ENCODE results near the gene KDM2B.
"Not testable (repeated sequence)": the region's sequence is repeated elsewhere in the genome, so short reads cannot be mapped to it uniquely, and the experiment has no call there.

Gene KDM2B

DNA sequence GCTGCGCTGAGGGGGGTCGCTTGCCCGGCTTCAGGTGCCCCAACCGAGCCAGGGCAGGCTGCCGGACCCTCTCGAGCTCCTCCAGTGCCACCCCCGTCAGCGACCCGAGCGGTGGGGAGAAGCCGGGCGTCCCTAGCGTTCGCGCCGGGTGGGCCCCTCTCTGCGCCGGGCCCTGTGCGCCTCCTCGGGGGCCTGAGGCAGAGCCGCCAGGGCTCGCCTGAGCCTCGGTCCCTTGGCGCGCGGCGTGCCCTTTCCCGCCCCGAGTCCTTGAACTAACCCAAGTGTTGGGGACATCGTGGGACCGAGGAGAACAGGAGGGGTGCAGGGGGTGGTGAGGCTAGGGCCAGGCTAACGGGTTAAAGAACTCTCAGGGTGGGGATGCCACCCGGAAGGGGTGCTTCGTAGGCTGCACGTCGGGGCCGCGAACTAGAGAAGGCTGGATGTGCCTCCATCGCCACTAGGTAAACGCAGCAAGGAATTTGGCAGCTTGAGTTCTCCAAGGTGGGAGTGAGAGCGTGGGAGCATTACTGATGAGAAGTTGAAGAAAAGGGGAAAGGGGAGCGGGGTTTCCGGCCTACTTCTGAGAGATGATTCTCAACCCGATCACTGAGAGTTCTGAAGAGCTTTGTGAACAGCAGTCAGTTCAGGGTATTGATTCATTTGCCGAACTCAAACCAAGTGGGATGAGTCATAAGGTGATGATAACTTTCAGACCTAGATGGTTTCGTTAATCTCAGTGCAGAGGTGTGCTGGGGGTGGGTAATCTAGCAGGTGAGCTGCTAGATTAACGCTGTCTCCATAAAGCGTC is 180.3 kb downstream of the KDM2B start:
- Mint-ChIP-seq H3K4me3 (peak overlapping the region; percentile 97), H3K9me3 (no peaks in the 10 kb centered on the region), H3K36me3 (ENCODE audit: low read depth) (peaks cover 27% of the 10 kb centered on the region), H3K4me1 (ENCODE audit: low read depth) (peaks cover 31% of the 10 kb centered on the region), H3K27ac (peak overlapping the region; percentile 98), H3K27me3 (ENCODE audit: low read depth) (no peaks in the 10 kb centered on the region)
- DNase-seq (ENCODE audit: low spot score), result peak; percentile 71

DNA sequence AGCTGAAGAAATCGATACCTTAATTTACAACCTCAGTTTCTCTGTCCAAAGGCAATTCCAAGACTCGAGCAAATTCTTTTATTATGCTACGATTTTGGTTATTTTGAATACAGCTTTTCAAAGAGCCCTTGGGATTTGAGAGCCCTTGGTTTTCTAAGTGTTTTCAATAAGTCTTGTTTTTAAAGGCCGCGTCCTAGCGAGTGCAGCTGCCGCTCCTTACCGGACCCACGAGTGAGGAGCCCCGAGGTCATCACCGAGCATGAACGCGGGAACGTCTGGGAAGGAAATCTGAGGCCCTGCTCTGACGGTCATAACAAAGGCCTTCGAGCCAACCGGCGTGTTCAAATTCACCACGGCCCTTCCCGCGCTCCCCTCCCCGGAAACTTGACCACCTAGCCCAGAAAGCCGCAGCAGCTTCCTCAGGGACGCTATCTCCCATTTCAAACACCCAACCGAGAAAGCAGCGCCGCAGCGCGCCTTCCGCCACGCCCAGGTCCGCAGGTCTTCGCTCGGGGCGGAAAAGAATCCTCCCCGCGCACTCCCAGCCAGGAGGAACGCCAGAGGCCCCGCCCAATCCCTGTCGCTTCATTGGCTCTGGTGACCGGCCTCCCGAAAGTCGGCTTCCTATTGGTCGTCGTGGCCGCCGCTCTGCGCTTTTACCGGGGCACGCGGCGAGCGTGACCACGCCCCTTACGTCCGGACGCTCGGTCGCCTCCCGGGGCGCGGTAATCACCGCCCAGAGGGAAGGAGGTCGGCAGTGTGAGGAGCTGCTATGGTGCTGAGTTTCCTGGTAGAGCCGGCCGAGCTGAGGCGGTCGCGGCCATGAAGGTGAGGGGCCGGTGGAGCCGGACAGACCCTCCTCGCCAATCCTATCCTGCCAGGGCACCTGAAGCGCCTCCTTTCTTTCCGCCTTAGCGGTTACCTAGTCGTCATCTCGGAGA is 181.2 kb downstream of the KDM2B start, which contains the start of gene RNF34:
RNF34 (plus strand) TSS at position 728 of the 941 bp plus-strand sequence; CDS start at position 823, 95 bp downstream.
- Mint-ChIP-seq H3K27me3 (ENCODE audit: low read depth) (no peaks in the 10 kb centered on the region), H3K4me1 (ENCODE audit: low read depth) (peaks cover 27% of the 10 kb centered on the region), H3K36me3 (ENCODE audit: low read depth) (peaks cover 22% of the 10 kb centered on the region), H3K4me3 (peak within 1 kb of the TSS; percentile 97), H3K27ac (peak within 1 kb of the TSS; percentile 98), H3K9me3 (no peaks in the 10 kb centered on the region)
- DNase-seq (ENCODE audit: low spot score), result peak; percentile 98

DNA sequence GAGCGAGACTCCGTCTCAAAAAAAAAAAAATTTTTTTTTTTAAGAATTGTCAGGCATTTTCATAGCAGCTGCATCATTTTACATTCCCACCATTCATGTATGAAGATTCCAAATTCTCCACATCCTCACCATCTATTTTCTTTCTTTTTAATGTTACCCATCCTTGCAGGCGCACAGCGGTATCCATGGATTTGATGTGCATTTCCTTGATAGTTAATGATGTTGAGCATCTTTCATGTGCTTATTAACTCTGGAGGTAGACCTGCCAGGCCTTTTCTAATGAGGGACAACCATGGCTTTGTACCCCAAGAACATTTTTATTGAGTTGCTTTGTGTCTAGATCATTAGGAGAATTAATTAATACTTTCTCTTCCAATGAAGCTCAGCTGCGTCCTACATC is 182.5 kb downstream of the KDM2B start:
- no peak overlapping the region for H3K27ac Mint-ChIP-seq
- H3K27me3 Mint-ChIP-seq (ENCODE audit: low read depth), result no peaks in the 10 kb centered on the region
- H3K36me3 Mint-ChIP-seq (ENCODE audit: low read depth), result peaks cover 16% of the 10 kb centered on the region
- H3K4me1 Mint-ChIP-seq (ENCODE audit: low read depth), result peaks cover 24% of the 10 kb centered on the region
- no peaks in the 10 kb centered on the region for H3K9me3 Mint-ChIP-seq
- no peak for DNase-seq (ENCODE audit: low spot score)
- H3K4me3 Mint-ChIP-seq, result peak overlapping the region; percentile 97

DNA sequence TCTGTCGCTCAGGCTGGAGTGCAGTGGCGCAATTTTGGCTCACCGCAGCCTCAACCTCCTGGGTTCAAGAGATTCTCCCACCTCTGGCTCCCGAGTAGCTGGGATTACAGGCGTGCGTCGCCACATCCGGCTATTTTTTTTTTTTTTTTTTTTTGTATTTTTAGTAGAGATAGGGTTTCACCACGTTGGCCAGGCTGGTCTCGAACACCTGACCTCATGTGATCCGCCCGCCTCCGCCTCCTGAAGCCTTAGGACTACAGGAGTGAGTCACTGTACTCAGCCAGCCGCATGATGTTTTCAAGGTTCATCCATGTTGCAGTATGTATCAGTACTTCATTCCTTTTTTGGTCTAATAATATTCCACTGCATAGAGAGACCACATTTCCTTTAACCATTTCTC is 183.3 kb downstream of the KDM2B start:
- H3K4me3 Mint-ChIP-seq, result no peak overlapping the region
- H3K27me3 Mint-ChIP-seq (ENCODE audit: low read depth), result no peaks in the 10 kb centered on the region
- no peak for DNase-seq (ENCODE audit: low spot score)
- no peak overlapping the region for H3K27ac Mint-ChIP-seq
- peaks cover 19% of the 10 kb centered on the region for H3K4me1 Mint-ChIP-seq (ENCODE audit: low read depth)
- peaks cover 11% of the 10 kb centered on the region for H3K36me3 Mint-ChIP-seq (ENCODE audit: low read depth)
- no peaks in the 10 kb centered on the region for H3K9me3 Mint-ChIP-seq

DNA sequence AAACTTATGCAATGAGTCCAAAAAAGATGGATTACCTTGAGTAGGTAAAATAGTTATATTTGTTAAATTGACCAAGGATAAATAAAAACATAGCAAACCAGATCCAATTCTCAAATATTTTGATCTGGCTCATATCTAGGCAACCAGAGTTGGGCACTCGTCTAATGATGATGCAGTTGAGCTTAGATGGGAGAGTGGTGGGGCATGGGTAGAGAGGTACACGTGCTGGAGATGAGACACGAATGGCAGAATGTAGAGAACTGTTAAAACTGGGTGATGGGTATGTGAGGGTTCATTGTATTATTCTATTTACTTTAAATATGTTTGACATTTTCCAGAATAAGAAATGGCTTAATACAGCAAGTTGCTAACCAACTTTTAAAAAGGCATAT is 188.5 kb downstream of the KDM2B start:
- DNase-seq (ENCODE audit: low spot score), result no peak
- no peaks in the 10 kb centered on the region for H3K27me3 Mint-ChIP-seq (ENCODE audit: low read depth)
- H3K4me3 Mint-ChIP-seq, result no peak overlapping the region
- no peaks in the 10 kb centered on the region for H3K9me3 Mint-ChIP-seq
- no peaks in the 10 kb centered on the region for H3K36me3 Mint-ChIP-seq (ENCODE audit: low read depth)
- H3K4me1 Mint-ChIP-seq (ENCODE audit: low read depth), result peaks cover 11% of the 10 kb centered on the region
- H3K27ac Mint-ChIP-seq, result peak overlapping the region; percentile 39

DNA sequence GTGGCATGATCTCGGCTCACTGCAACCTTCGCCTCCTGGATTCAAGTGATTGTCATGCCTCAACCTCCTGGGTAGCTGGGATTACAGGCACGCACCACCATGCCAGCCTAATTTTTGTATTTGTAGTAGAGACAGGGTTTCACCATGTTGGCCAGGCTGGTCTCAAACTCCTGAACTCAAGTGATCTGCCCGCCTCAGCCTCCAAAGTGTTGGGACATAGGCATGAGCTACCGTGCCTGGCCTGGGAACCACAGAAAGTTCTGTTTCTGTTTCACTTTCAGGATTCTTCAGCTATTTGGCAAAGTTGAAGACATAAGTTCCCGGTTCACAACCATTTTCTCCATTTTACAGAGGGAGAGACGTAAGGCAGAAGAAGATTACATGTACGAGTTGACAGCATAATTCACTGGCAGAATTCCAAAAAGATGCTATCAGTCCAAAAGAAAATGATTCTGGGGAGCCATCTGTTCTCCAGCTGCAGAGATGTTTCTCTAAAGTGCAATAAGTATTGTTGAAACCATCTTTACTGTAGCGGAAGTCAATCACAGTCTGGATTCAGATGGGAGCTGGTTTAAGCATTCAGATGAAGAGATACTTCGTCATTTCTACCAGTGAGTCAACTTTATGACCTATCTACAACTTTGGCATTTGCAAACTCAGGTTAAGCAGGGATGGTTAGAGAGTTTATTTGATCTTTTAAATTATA is 189.1 kb downstream of the KDM2B start:
- Mint-ChIP-seq H3K4me3 (peak overlapping the region; percentile 36), H3K27ac (peak overlapping the region; percentile 71), H3K36me3 (ENCODE audit: low read depth) (no peaks in the 10 kb centered on the region), H3K9me3 (no peaks in the 10 kb centered on the region), H3K4me1 (ENCODE audit: low read depth) (peaks cover 11% of the 10 kb centered on the region), H3K27me3 (ENCODE audit: low read depth) (no peaks in the 10 kb centered on the region)
- peak; percentile 32 for DNase-seq (ENCODE audit: low spot score)

DNA sequence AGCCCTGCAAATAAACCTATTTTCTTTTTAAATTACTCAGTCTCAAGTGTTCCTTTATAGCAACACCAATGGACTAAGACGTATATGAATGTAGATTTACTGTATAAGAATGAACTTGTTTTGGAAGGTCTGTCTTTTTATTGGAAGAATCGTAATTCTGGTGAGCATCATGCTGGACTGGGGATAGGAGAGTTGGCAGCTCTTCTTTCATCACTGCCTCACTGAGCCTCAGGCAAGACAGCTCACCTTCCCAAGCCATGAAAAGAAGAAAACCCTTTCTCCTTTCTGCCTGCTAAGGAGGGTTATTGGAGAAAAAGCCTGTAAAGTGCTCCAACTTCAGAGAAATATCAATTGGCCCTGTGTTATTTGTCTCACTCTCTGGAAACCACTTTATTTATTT is 190.0 kb downstream of the KDM2B start:
- Mint-ChIP-seq H3K36me3 (ENCODE audit: low read depth) (no peaks in the 10 kb centered on the region), H3K27me3 (ENCODE audit: low read depth) (peaks cover 3% of the 10 kb centered on the region), H3K9me3 (no peaks in the 10 kb centered on the region), H3K27ac (no peak overlapping the region), H3K4me1 (ENCODE audit: low read depth) (peaks cover 11% of the 10 kb centered on the region), H3K4me3 (no peak overlapping the region)
- DNase-seq (ENCODE audit: low spot score), result no peak

DNA sequence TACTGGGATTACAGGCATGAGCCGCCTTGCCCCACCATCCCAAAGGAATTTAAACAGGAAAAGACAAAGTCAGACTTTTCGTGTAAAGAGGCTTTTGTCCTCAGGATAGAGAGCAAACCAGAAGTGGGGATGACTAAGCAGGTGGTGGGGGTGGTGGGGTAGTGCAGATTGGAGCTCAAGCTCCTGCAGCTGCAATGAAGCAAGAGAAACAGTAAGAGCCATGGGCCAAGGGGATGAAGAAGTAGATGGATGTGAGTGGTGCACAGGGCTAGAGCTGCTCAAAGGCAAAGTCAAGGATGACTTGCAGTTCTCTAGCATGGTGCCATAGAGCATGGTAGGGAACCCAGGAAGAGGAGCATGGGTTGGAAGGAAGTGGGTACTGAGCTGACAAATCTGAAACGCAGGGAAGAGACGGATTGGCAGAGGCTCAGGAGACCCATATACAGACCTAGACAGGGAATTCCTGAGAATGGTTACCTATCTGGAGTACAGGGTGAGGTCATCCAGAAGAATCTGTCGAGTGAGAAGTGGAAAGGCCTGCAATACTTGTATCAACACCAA is 192.3 kb downstream of the KDM2B start:
- Mint-ChIP-seq H3K27me3 (ENCODE audit: low read depth) (peaks cover 7% of the 10 kb centered on the region), H3K4me3 (no peak overlapping the region), H3K4me1 (ENCODE audit: low read depth) (peaks cover 11% of the 10 kb centered on the region), H3K27ac (no peak overlapping the region), H3K36me3 (ENCODE audit: low read depth) (no peaks in the 10 kb centered on the region), H3K9me3 (no peaks in the 10 kb centered on the region)
- DNase-seq (ENCODE audit: low spot score), result no peak

DNA sequence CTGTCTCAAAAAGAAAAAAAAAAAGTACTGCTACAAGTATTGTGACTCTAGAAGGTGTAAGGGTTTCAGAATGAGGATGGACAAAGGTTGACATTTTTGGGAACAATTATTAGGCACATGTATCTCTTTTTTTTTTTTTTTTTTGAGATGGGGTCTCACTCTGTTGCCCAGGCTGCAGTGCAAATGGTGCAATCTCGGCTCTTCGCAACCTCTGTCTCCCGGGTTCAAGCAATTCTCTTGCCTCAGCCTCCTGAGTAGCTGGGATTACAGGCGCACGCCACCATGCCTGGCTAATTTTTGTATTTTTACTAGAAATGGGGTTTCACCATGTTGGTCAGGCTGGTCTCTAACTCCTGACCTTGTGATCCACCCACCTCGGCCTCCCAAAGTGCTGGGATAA is 195.9 kb downstream of the KDM2B start:
- not testable (repeated sequence) for H3K4me3 Mint-ChIP-seq; DNase-seq (ENCODE audit: low spot score); H3K36me3 Mint-ChIP-seq (ENCODE audit: low read depth); H3K4me1 Mint-ChIP-seq (ENCODE audit: low read depth); H3K27me3 Mint-ChIP-seq (ENCODE audit: low read depth); H3K9me3 Mint-ChIP-seq; H3K27ac Mint-ChIP-seq

DNA sequence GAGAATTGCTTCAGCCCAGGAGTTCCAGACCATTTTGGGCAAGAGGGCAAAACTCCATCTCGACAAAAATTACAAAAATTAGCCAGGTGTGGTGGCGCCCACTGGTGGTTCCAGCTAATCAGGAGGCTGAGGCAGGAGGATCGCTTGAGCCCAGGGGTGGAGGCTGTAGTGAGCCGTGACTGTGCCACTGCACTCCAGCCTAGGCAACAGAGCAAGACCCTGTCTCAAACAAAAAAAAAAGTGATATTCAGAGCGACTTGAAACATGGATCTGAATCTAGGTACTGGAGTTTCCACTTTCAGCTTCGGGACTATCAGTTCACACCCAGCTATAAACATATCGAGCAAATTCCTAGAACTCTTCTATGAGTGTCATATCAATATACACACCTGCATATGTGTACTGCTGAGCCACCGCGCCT is 197.2 kb downstream of the KDM2B start:
- Mint-ChIP-seq H3K4me3 (no peak overlapping the region), H3K9me3 (no peaks in the 10 kb centered on the region), H3K27ac (no peak overlapping the region), H3K4me1 (ENCODE audit: low read depth) (peaks cover 3% of the 10 kb centered on the region), H3K36me3 (ENCODE audit: low read depth) (no peaks in the 10 kb centered on the region), H3K27me3 (ENCODE audit: low read depth) (peaks cover 8% of the 10 kb centered on the region)
- DNase-seq (ENCODE audit: low spot score), result no peak

DNA sequence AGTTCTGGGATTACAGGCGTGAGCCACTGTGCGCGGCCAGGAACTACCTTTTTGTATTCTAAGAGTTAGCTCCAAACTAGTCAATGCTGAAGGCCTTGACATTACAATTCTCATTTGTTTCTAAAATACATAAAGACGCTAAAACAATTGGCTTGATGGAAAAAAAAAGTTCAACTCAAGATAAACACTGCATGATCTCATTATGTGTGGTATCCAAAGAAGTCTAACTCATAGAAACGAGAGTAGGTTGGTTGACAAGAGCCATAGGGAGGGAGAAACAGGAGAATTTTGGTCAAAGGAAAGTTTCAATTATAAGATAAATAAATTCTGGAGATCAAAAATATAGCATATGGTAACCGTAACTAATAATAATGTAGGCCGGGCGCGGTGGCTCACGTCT is 200.9 kb downstream of the KDM2B start:
- Mint-ChIP-seq H3K9me3 (no peaks in the 10 kb centered on the region), H3K36me3 (ENCODE audit: low read depth) (no peaks in the 10 kb centered on the region), H3K27me3 (ENCODE audit: low read depth) (peaks cover 4% of the 10 kb centered on the region), H3K4me3 (no peak overlapping the region), H3K27ac (no peak overlapping the region), H3K4me1 (ENCODE audit: low read depth) (no peaks in the 10 kb centered on the region)
- DNase-seq (ENCODE audit: low spot score), result no peak

Measured in T-helper 2 cell treated with Interferon-gamma antibody and Interleukin-4, amounts not matched to agents 5 μg/mL and 100 μg/mL, for 36 hours (primary cell).